ENCODE results near the gene GOLGA6L9.
"Not testable (repeated sequence)": the region's sequence is repeated elsewhere in the genome, so short reads cannot be mapped to it uniquely, and the experiment has no call there.

DNA sequence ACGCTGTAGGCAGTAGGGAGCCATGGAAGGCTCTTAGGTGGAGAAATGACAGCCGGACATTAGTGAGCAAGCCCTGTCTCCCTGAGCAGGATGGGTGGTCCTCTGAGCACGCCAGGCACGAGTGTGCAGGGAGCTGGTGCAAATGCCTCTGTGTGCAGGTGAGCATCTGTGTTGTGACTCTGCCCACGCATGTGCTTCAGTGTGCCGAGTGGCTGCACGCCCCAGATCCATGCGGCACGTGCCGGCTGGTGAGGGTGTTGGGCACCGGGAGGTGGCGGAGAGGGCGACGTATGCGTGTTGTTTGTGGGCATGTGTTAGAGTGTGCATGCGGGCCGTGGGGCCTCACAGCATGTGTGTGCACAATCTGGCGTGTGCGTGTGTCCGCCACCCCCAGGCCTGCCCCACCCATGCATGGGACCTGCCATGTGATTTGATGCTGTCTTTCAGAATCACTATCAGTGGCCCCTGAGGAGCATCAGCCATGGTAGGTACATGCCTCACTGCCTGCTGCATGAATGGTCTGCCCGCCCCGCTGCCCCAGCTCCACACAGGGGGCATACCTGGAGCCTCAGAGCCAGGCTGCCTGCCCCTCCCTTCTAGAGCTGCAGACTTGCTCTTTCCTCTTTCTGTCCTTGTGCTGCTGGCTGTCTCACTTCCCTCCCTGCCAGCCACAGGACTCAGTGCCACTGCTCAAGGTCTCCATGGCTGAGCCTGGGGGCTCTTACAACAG, 45.1 kb downstream of the GOLGA6L9 start:
- TF ChIP-seq CTCF (IDR thresholded peaks at IDR 0.05); POLR2AphosphoS5 (IDR thresholded peaks at IDR 0.05; ENCODE audit: low read depth, low read length): not testable (repeated sequence)
- TF ChIP-seq, protein P1, sequence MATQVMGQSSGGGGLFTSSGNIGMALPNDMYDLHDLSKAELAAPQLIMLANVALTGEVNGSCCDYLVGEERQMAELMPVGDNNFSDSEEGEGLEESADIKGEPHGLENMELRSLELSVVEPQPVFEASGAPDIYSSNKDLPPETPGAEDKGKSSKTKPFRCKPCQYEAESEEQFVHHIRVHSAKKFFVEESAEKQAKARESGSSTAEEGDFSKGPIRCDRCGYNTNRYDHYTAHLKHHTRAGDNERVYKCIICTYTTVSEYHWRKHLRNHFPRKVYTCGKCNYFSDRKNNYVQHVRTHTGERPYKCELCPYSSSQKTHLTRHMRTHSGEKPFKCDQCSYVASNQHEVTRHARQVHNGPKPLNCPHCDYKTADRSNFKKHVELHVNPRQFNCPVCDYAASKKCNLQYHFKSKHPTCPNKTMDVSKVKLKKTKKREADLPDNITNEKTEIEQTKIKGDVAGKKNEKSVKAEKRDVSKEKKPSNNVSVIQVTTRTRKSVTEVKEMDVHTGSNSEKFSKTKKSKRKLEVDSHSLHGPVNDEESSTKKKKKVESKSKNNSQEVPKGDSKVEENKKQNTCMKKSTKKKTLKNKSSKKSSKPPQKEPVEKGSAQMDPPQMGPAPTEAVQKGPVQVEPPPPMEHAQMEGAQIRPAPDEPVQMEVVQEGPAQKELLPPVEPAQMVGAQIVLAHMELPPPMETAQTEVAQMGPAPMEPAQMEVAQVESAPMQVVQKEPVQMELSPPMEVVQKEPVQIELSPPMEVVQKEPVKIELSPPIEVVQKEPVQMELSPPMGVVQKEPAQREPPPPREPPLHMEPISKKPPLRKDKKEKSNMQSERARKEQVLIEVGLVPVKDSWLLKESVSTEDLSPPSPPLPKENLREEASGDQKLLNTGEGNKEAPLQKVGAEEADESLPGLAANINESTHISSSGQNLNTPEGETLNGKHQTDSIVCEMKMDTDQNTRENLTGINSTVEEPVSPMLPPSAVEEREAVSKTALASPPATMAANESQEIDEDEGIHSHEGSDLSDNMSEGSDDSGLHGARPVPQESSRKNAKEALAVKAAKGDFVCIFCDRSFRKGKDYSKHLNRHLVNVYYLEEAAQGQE (IDR thresholded peaks at IDR 0.05; ENCODE audit: insufficient read depth in 1 of 2, low read depth in 2 of 2, low read length in 1 of 2), result not testable (repeated sequence)

Data from Panc1 (cell line).